SJCRH30 (cell line): ENCODE data around the gene AKAP7. TPM values are rescaled to one million over a fixed set of nuclear protein-coding genes. Genes with fewer than 3 reads are reported as not detected.
A peak's percentile ranks its signal among the peaks of the same experiment; 100 is the strongest.

Source experiments
- DNase-seq, 2 experiments: peaks; one replicate each; pipeline ENCODE4 v3.0.0-alpha.2; 2015 to 2020
- H3K27ac ChIP-seq: fragments of 250-450 bp; sonication (Bioruptor Pico); 2 replicates; pipeline ENCODE4 v1.5.1; 2020; ENCODE audit warnings: mild to moderate bottlenecking, moderate library complexity
- H3K27me3 ChIP-seq: fragments of 250-450 bp; sonication (Bioruptor Pico); 2 replicates; pipeline ENCODE4 v1.5.1; 2020; ENCODE audit warnings: mild to moderate bottlenecking, moderate library complexity
- H3K36me3 ChIP-seq: fragments of 250-450 bp; sonication (Bioruptor Pico); 2 replicates; pipeline ENCODE4 v1.5.1; 2020; ENCODE audit warnings: mild to moderate bottlenecking, moderate library complexity
- H3K4me1 ChIP-seq: fragments of 250-450 bp; sonication (Bioruptor Pico); 2 replicates; pipeline ENCODE4 v1.5.1; 2020; ENCODE audit warnings: mild to moderate bottlenecking, moderate library complexity
- H3K4me3 ChIP-seq: fragments of 250-450 bp; sonication (Bioruptor Pico); 2 replicates; pipeline ENCODE4 v1.5.1; 2020; ENCODE audit warnings: mild to moderate bottlenecking, moderate library complexity
- H3K9me3 ChIP-seq: fragments of 250-450 bp; sonication (Bioruptor Pico); replicated peaks from 2 replicates; pipeline ENCODE4 v1.5.1; 2020; ENCODE audit warnings: mild to moderate bottlenecking, moderate library complexity
- total RNA-seq: library from RNA; depleted of rRNA; stranded (reverse); fragments of >200 nt; shearing (Covaris generic); gene quantifications from 2 replicates; pipeline ENCODE4 v1.2.3, GENCODE V29; 2014

The AKAP7 gene
- total RNA-seq, 1 experiment from 2014 or later: 2.3 TPM

- DNase-seq: no peak
- no peaks in the 10 kb centered on the region for H3K4me1 ChIP-seq
- H3K27ac ChIP-seq: no peak overlapping the region
- no peaks in the 10 kb centered on the region for H3K9me3 ChIP-seq
- no peaks in the 10 kb centered on the region for H3K27me3 ChIP-seq
- H3K36me3 ChIP-seq: no peaks in the 10 kb centered on the region
- no peak overlapping the region for H3K4me3 ChIP-seq
Measured at GRCh38 chr6:131122516-131122915, 12.8 kb upstream of the AKAP7 start.

DNA sequence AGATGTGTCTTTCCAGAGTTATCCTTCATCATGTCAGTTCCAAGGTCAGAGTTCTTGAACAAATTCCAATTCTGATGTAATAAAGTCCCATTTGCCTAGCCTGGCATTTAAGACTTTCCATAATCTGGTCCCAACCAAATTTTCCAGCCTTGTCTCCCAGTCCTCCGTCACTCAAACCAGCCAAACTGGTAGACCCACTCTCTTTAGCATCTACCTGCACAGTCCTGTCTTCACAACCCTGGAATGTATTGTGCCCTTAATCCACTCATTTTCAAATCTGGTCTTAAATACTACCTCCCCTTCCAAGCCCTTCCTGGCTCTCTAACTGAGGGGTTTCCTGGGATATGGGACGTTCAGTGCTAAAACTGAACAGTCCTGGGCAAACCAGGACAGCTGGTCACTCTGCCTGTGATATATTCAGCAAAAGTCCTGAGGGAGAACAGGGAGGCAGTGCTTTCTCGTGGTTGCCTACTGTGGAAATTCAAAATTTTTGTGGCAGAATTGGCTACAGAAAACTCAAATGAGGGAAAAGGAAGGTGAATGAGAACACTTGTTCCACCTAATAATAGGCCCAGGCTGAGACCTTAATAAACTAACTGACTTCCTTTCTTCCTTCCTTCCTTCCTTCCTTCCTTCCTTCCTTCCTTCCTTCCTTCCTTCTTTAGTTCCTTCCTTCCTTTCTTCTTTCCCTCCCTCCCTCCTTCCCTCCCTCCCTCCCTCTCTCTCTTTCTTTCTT lies 10.8 kb upstream of the AKAP7 start:
- DNase-seq: no peak
- Histone ChIP-seq H3K27me3 (no peaks in the 10 kb centered on the region), H3K27ac (no peak overlapping the region), H3K9me3 (no peaks in the 10 kb centered on the region), H3K4me3 (no peak overlapping the region), H3K36me3 (no peaks in the 10 kb centered on the region), H3K4me1 (peaks cover under 1% of the 10 kb centered on the region; the same call in 1 of the 2 replicates)

DNA sequence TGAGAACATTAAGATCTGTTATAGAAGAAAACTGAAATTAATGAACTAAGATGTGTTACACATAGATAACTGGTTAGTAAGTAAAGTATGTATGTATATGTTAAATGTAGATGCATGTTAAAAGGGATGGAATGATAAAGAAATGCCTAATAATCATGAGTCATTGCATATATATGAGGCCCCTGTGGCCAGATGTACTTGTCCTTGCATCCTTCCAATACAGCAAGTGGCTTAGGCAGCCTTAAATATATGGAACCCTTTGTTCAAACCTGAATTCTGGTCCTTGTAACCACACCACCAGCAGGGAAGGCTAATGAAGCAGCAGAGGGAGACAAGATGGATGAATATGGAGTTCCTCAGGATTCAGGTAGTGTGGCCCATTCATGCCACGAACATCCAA lies 9.8 kb upstream of the AKAP7 start:
- no peak for DNase-seq
- H3K27me3 ChIP-seq: no peaks in the 10 kb centered on the region
- H3K4me1 ChIP-seq: peaks cover 8% of the 10 kb centered on the region
- H3K27ac ChIP-seq: no peak overlapping the region
- no peaks in the 10 kb centered on the region for H3K36me3 ChIP-seq
- H3K4me3 ChIP-seq: no peak overlapping the region
- H3K9me3 ChIP-seq: no peaks in the 10 kb centered on the region

DNA sequence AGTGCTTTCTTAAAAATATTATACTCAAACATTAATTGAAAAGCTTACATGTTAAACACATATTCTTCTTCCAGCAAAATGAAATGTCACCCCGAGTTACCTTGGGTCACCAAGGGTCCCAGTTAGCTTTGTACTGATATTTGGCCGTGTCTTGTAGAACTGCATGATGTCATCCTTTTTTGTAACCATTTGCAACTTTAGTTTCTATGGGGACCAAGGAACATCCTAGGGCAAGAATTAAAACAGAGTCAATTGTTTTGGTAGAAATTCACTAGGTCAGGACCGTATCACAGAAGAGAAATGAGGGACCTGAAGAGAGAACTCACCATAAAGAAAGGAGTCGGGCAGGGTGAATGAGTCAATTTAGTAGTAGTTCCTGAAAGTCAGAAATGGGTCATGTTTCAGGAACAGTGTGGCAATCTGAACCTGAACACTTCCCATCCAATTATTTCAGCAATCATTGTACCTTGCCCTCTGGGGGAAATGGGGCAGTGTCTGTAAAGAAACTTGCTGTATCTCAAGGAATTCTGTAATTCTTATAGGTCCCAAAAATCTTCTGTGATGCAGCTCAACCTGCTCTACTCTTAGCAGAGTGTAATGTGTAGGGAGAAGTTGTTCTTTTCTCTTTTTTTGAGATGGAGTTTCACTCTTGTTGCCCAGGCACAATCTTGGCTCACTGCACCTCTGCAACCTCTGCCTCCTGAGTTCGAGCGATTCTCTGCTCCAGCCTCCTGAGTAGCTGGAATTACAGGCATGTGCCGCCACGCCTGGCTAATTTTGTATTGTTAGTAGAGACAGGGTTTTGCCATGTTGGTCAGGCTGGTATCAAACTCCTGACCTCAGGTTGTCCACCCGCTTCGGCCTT lies 5.3 kb upstream of the AKAP7 start:
- Histone ChIP-seq H3K36me3 (no peaks in the 10 kb centered on the region), H3K27ac (no peak overlapping the region), H3K4me1 (peaks cover 12% of the 10 kb centered on the region), H3K9me3 (no peaks in the 10 kb centered on the region), H3K4me3 (no peak overlapping the region), H3K27me3 (no peaks in the 10 kb centered on the region)
- DNase-seq: no peak

DNA sequence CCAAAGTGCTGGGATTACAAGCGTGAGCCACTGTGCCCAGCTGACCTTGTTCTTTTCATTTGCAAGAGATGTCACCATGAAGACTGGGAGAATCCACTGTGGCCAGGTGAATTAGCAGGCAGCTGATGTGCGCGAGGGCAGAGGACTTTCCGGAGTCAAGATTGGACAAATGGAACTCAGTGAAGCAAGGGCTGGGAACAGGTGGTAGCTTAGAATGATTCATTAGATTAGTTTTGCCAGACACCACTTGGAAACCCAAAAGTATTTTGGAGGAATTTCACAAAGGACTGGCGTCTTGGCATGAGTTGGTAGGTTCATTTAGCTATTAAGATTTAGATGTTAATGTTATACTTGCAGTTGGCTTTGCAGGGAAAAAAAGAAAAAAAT lies 4.7 kb upstream of the AKAP7 start:
- Histone ChIP-seq H3K4me1 (peaks cover 12% of the 10 kb centered on the region), H3K36me3 (no peaks in the 10 kb centered on the region)
- DNase-seq: peak; percentile 54 to 69

DNA sequence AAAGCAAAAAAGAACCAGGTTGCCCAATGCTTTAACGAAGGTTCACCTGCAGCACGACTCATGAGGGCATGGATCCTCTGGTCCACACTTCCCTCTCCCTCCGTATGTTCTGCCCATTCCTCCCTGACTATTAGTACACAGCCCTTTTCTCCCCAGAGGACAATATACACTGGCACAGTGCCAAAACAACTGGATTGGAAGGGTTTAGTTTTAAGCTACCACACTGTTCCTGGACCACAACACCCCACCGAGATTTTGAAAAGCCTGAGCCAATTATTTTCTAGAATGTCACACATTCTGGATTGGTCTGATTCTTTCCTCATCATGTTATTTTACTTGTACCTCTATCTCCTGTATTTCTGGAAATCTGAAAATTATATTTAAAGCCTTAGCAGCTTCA lies 2.9 kb upstream of the AKAP7 start:
- Histone ChIP-seq H3K4me1 (peaks cover 12% of the 10 kb centered on the region), H3K27me3 (no peaks in the 10 kb centered on the region), H3K27ac (no peak overlapping the region), H3K36me3 (no peaks in the 10 kb centered on the region), H3K4me3 (no peak overlapping the region), H3K9me3 (no peaks in the 10 kb centered on the region)
- DNase-seq: peak; percentile 28 to 53

More for the DNA sequence above, 4.7 kb upstream of the AKAP7 start:
- Histone ChIP-seq H3K27ac (no peak overlapping the region), H3K4me3 (no peak overlapping the region), H3K27me3 (no peaks in the 10 kb centered on the region), H3K9me3 (no peaks in the 10 kb centered on the region)

DNA sequence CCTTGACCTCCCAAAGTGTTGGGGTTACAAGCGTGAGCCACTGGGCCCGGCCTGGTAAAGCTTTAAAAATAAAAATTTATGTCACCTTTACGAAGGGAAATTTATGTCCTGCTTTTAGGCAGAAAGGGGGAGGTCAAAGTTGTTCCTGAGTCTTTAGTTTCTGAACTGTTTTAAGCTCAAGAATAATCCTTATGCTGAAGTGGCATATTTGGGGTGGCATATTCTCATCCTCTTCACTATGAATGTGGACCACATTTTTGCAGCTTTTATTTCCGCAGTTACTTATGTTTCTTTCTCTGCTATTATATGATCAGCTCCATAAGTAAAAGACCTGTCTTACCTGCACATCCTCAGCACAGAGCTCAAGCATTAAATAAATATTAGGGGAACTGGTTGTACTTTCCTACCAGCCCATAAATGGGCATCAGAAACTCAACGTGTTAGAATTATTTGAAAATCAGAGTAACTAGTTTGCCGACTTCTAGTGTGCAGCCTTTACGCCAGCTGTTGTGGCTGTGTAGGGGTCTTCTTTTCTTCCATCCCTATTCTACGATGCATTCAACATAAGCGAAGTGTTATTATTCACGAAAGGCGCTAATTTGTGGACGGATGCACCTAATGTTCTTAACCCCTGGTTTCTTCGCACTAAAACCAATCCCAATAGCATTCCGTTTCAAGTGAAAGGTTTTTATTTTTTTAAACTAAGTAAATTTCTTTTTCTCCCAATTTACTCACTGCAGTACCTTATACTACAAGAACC lies 867 bp upstream of the AKAP7 start:
- H3K27me3 ChIP-seq: no peaks in the 10 kb centered on the region
- peak overlapping the region; percentile 51; the same call in 1 of the 2 replicates for H3K27ac ChIP-seq
- peaks cover 12% of the 10 kb centered on the region for H3K4me1 ChIP-seq
- peak overlapping the region; percentile 62 for H3K4me3 ChIP-seq
- DNase-seq: no peak
- H3K9me3 ChIP-seq: no peaks in the 10 kb centered on the region
- no peaks in the 10 kb centered on the region for H3K36me3 ChIP-seq

DNA sequence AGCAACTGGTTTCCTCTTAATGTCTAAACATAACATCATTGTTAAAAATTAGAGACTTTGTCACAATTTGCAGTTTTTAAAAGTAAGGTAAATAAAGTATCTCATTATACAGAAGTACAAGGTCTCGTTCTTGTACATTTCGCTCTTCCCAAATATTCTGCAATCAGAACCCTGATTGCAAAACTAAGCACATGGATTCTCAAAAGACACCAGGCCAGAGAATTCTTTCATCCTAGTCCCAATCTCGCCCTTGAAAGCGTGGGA lies 355 bp upstream of the AKAP7 start:
- Histone ChIP-seq H3K27ac (peak overlapping the region; percentile 51), H3K9me3 (no peaks in the 10 kb centered on the region)
- no peak for DNase-seq

DNA sequence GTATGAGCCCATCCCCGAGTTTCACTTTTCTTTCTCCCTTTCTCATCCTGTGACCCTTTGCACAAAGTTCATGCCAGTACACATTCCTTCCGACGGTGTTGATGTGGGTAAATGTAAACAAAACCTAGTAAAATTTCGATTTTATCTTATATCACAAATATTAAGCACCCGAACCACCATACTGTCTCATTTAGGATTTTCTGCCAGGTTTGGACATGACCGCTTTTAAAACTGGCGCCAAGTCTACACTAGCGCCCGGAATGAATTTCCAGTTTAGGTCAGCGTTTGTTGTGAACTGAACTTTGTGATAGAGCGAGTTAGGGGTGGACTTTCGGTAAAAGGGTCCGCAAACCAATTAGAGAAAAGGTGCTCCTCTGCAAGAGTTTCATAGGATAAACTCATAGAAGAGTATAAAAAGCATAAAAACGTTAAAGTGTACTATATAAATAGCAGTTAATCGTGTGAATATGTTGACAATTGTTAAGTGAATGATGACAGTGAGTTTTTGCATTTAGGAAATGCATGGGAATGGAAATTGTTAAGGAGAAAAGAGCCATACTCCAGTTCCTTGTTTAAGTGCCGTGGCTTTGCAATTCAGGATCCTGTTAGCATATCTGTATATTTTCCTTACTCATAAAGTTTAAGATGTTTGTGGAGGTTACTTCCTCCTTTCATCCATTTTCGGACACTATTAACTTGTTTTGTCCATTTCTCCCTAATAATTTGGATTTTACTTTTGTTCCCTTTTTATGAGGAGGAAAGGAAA lies 937 bp downstream of the AKAP7 start:
- peak in 1 of 2 experiments; percentile 22 for DNase-seq

More for the DNA sequence above, 355 bp upstream of the AKAP7 start:
- H3K36me3 ChIP-seq: no peaks in the 10 kb centered on the region
- H3K4me3 ChIP-seq: peak overlapping the region; percentile 62
- no peaks in the 10 kb centered on the region for H3K27me3 ChIP-seq
- peaks cover 9% of the 10 kb centered on the region for H3K4me1 ChIP-seq

GRCh38 chr6:131139599-131139998 lies 4.3 kb downstream of the AKAP7 start:
- H3K36me3 ChIP-seq: no peaks in the 10 kb centered on the region
- H3K27me3 ChIP-seq: no peaks in the 10 kb centered on the region
- no peak overlapping the region for H3K27ac ChIP-seq
- H3K4me1 ChIP-seq: no peaks in the 10 kb centered on the region
- DNase-seq: no peak
- H3K4me3 ChIP-seq: no peak overlapping the region
- H3K9me3 ChIP-seq: no peaks in the 10 kb centered on the region

More for the DNA sequence above, 937 bp downstream of the AKAP7 start:
- Histone ChIP-seq H3K4me1 (no peaks in the 10 kb centered on the region), H3K27ac (peak overlapping the region; percentile 55), H3K36me3 (no peaks in the 10 kb centered on the region), H3K27me3 (no peaks in the 10 kb centered on the region), H3K9me3 (no peaks in the 10 kb centered on the region), H3K4me3 (peak overlapping the region; percentile 62)

DNA sequence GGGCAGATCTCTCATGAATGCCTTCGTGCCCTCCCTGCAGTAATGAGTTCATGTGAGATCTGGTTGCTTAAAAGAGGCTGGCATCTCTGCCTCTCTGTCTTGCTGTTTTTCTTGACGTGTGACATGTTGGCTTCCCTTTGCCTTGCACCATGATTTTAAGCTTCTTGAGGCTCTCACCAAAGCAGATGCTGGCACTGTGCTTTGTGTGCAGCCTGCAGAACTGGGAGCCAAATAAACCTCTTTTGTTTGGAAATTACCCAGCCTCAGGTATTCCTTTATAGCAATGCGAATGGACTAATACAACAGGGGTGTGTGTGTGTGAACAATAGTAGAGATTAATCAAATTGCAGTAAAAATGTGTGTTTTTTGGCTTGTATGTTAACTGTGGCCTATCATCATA lies 8.1 kb downstream of the AKAP7 start:
- Histone ChIP-seq H3K27ac (no peak overlapping the region), H3K36me3 (no peaks in the 10 kb centered on the region), H3K4me3 (no peak overlapping the region), H3K9me3 (no peaks in the 10 kb centered on the region), H3K27me3 (no peaks in the 10 kb centered on the region), H3K4me1 (peaks cover 9% of the 10 kb centered on the region; the same call in 1 of the 2 replicates)
- no peak for DNase-seq

GRCh38 chr6:131146865-131147264 lies 11.6 kb downstream of the AKAP7 start:
- Histone ChIP-seq H3K36me3 (no peaks in the 10 kb centered on the region), H3K4me3 (no peak overlapping the region), H3K9me3 (0 out of 2 replicates have a peak, but pooled peaks cover 3% of the 10 kb centered on the region), H3K27ac (no peak overlapping the region), H3K4me1 (peaks cover 14% of the 10 kb centered on the region; the same call in 1 of the 2 replicates), H3K27me3 (no peaks in the 10 kb centered on the region)
- no peak for DNase-seq

DNA sequence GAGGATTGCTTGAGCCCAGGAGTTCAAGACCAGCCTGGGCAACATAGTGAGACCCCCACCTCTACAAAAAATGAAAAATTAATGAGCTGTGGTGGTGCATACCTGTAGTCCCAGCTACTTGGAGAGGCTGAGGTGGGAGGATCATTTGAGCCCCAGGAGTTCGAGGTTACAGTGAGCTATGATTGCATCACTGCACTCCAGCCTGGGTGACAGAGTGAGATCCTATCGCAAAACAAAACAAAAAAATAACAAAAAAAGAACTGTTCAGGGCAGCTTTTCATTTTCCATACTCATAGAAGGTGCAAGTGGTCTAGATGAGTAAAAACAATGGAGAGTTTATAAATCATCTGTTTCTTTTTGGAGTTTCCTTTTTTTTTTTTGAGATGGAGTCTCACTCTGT lies 21.1 kb downstream of the AKAP7 start:
- H3K4me1 ChIP-seq: no peaks in the 10 kb centered on the region
- no peak overlapping the region for H3K27ac ChIP-seq
- no peaks in the 10 kb centered on the region for H3K36me3 ChIP-seq
- 0 out of 2 replicates have a peak, but pooled peaks cover 3% of the 10 kb centered on the region for H3K9me3 ChIP-seq
- no peak overlapping the region for H3K4me3 ChIP-seq
- DNase-seq: no peak
- H3K27me3 ChIP-seq: no peaks in the 10 kb centered on the region

DNA sequence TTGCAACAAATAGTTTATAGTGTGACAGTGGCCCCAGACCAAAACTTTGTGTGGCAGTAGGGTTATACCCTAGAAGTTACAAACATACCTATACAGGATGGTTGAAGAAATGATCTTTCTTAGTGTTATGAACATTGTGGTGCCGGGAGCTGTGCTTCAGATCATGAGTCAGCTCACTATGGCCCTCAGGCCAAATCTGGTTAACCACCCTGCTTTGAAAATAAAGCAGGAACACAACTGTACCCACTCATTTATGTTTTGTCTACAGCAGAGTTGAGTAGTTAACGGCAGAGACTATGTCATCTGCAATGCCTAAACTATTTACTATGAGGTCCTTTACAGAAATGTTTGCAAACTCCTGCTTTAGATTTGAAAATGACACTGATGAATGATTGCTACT lies 24.3 kb downstream of the AKAP7 start:
- peak; percentile 9 to 20 for DNase-seq
- Histone ChIP-seq H3K36me3 (no peaks in the 10 kb centered on the region), H3K27me3 (no peaks in the 10 kb centered on the region), H3K4me3 (no peak overlapping the region), H3K27ac (no peak overlapping the region), H3K4me1 (no peaks in the 10 kb centered on the region), H3K9me3 (no peaks in the 10 kb centered on the region)
